ENCODE measurements around the gene SDHAF4.
"Not testable (repeated sequence)": the region's sequence is repeated elsewhere in the genome, so short reads cannot be mapped to it uniquely, and the experiment has no call there.

Gene SDHAF4

DNA sequence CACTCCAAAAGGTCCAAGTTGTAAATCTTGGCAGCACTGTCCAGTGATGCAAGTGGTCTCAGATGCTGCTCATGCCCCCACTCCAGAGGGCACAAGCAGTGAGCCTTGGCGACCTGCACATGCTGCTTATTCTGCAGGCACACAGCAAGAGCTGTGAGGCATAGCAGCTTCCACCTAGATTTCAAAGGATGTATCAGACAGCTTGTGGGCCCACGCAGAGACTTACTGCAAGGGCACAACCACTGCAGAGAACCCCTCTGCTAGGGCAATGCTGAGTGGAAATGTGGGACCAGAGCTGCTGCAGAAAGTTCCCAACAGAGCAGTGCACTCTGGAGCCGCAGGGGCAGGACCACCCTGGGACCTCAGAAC is 26.4 kb downstream of the SDHAF4 start:
- no peak for DNase-seq

DNA sequence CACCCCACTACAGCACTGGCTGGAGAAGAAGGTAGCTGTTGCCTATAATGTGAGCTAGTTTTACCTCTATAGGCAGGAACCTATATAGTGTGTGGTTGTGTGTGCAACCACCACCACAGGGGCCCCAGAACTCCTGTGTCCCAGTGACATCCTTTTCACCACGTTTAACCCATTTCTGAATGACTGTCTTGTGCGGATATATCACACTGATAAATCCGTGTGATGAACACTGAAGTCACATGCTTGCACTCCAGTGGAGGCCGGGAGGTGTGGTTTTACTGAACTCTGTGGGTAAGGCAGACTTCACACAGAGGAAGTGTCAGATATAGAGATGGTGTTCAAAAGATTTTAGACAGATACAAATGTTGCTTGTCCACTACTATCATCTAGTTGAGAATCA is 32.5 kb downstream of the SDHAF4 start:
- DNase-seq: no peak

DNA sequence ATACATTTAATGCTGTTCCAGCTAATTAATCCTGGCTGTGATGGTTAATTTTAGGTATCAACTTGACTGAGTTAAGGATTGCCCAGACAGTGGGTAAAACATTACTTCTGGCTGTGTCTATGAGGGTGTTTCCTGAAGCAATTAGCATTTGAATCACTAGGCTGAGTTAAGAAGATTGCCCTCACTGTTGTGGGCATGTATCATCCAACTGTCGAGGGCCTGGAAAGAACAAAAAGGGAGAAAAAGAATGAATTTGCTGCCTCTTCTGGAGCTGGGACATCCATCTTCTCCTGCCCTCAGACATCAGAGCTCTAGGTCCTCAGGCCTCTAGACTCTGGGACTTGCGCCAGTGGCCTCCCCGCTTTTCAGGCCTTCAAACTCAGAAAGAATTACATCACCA is 34.3 kb downstream of the SDHAF4 start:
- no peak for DNase-seq

DNA sequence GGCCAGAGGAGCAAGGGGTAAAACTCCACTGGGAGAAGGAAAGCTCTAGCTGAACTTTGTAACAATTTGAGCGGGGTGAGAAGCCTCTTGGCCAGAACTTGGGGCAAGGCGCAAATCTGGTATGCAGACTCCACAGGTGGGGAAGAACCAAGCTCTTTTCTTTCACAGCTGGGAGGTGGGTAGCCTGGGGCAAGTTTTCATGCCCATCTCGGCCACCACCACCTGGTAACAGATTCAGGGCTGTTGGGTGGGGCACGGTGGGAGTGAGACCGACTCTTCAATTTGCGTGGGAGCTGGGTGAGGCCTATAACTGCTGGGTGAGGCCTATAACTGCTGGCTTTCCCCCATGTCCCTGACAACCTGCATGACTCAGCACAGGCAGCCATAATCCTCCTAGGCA is 37.5 kb downstream of the SDHAF4 start:
- no peak for DNase-seq

DNA sequence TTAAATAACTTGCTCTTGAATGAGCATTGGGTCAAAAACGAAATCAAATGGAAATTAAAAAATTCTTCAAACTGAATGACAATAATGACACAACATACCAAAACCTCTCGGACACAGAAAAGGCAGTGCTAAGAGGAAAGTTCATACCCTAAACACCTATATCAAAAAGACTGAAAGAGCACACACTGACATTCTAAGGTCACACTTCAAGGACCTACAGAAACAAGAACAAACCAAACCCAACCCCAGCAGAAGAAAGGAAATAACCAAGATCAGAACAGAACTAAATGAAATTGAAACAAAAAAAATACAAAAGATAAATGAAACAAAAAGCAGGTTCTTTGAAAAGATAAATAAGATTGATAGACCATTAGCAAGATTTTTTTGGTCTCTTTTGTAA is 40.6 kb downstream of the SDHAF4 start:
- DNase-seq: not testable (repeated sequence)

DNA sequence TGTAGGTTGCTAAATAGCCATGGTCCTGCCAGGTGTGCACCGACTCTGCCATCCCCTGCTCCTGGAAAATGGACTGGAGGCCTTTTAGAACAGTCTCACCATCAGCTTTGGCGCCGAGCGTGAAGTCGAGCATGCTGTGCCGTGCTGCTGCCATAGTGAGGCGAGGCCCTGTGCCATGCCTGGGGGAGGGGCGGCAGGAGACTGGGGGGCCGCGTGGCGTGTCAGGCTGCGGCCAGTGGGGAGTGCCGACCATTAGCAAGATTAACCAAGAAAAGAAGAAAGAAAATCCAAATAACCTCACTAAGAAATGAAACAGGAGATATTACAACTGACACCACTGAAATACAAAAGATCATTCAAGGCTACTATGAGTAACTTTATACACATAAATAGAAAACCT is 42.5 kb downstream of the SDHAF4 start:
- DNase-seq: not testable (repeated sequence)

DNA sequence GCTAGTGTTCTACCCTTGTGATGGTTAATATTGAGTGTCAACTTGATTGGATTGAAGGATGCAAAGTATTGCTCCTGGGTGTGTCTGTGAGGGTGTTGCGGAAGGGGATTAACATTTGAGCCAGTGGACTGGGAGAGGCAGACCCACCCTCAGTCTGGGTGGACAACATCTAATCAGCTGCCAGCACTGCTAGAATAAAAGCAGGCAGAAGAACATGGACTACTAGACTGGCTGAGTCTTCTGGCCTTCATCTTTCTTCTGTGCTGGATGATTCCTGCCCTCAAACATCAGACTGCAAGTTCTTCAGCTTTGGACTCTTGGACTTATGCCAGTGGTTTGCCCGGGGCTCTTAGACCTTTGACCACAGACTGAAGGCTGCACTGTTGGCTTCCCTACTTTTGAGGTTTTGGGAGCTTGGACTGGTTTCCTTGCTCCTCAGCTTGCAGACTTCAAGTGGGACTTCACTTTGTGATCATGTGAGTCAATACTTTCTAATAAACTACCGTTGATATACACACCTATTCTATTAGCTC is 50.1 kb downstream of the SDHAF4 start:
- no peak for DNase-seq

DNA sequence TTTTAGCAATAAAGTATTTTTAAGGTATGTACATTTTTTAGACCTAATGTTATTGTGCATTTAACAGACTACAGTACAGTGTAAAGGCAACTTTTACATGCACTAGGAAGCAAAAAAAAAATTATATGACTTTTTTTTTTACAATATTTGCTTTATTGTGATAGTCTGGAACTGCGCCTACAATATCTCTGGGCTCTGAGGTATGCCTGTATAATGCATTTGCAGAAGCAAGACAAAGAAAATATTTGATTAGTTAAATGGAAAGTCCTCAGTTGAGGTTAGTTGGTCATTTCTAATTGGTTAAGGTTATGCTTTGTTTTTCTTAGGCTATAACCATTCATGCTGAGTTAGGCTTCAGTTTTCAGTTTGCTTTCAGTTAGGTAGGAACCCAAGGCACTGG is 54.0 kb downstream of the SDHAF4 start:
- DNase-seq: no peak

DNA sequence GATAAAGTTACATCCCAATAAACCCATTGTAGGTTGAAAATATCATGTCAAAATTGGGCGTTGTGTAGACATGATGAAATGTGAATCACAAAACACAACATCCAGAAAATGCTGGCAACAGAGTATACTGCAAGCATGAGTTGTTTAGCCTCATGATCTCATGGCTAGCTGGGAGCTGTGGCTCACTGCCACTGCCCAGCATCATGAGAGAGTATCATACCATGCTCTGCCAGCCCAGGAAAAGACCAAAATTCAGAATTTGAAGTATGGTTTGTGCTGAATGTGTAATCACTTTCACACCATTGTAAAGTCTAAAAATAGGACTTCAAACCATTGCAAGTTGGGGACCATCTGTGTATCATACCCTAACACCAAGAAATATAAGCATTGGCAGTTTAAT is 55.7 kb downstream of the SDHAF4 start:
- no peak for DNase-seq

DNA sequence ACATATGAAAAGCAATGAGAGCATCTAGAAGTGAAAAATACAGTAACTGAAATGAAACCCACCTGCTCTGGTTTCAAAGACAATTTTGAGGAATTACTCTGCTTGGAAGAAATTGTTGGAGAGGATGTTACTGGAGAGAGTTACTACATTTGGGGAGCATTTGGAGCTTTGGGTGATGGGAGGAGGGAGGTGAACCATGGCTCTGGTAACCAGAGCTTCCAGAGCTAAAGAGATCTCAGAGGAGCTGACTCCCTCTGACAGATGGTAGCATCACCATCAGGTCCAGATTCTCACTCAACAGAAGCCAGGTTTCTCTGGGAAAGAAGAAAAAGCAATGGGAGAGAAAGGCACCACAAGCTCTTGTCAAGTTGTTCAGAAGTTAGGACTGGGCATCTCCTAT is 58.7 kb downstream of the SDHAF4 start:
- DNase-seq: no peak

DNA sequence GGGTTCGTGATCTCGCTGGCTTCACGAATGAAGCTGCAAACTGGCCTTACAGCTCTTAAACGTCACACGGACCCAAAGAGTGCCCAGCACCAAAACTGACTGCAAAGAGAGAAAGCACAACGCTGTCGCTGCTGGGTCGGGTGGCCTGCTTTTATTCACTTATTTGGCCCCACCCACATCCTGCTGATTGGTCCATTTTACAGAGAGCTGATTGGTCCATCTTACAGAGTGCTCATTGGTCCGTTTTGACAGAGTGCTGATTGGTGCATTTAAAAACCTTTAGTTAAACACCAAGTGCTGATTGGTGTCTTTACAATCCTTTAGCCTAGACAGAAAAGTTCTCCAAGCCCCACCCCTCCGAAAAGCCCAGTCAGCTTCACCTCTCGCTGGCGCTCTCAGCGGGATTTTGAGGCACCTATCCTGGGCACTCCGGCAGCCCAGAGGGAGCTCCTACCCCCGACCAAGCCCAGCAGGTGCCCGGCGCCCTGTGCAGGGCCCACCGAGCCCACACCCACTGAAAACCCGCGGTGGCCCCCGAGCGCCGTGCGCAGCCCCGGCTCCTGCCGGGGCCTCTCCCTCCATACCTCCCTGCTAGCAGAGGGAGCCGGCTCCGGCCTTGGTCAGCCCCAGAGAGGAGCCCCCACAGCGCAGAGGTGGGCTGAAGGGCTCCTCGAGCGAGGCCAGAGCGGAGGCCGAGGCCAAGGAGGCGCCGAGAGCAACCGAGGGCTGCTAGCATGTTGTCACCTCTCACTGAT is 60.9 kb downstream of the SDHAF4 start:
- no peak for DNase-seq

DNA sequence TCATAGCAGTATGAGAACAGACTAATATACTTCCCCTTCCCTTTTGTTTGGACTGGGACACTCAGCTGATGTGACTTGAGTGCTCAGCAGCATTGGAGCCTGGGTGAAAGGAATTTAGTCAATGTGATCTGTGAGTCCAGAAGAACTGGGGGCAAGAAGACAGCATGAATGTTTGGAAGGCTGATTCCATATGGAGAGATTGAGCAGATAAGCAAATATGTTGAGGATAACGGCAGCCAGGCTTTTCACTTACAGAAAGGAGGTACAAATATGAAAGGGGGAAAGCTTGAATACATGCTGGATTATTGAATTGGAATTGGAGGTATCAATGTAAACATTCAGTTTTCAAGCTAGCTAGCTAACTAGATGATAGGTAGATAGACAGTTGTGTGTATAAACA is 63.2 kb downstream of the SDHAF4 start:
- no peak for DNase-seq

DNA sequence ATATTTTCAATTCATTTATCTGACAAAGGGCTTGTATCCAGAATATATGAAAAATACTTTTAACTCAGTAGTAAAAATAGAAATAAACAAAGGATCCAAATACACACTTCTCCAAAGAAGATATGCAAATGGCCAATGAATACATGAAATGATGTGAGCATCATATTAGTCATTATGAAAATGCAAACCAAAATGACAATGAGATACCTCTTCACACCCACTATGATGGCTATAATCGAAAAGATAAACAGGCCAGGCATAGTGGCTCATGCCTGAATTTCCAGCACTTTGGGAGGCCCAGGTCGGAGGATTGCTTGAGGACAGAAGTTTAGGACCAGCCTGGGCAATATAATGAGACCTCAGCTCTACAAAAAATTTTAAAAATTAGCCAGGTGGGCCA is 67.1 kb downstream of the SDHAF4 start:
- DNase-seq: no peak

DNA sequence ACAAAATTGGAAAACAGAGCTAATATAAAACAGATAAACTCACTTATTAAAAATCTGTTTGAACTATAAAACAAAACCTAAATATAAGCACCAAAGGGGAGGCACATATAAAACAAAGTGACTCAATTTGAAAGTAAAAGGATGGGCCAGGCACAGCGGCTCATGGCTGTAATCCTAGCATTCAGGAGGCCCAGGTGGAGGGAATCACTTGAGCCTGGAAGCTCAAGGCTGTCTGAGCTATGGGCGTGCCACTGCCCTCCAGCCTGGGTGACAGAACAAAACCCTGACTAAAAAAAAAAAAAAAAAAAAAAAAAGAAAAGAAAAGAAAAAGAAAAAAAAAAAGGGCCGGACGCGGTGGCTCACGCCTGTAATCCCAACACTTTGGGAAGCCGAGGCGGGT is 69.9 kb downstream of the SDHAF4 start:
- no peak for DNase-seq

DNA sequence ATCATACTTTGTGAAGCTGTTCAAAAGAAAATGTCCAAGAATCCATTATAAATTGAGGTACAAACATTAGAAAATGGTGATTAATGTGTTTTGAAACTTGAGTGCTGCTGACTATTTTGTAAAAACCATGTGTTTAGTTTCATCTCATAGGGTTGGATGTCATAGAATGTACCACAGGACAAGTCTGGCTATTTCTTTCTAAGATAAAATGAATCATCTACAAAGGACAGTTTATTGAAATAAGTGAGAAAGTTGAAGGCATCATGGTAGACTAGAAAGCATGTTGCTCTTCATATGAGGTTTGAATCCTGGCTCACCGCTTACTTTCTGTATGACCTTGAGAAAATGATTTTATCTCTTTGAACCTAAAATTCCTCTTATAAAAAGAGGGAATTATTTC is 71.7 kb downstream of the SDHAF4 start:
- no peak for DNase-seq
